OCI-LY7 (cell line): ENCODE results near the gene APEX1. TPM values are rescaled to one million over a fixed set of nuclear protein-coding genes. Genes with fewer than 3 reads are reported as not detected.

Source experiments
- BruUV-seq: library from RNA; stranded (reverse); fragments of 400-500 nt; replicated peaks from 2 replicates; lab custom pipeline; 2021; lab: Mats Ljungman, UMichigan
- CTCF ChIA-PET: fragments of 300-600 bp; sonication (Branson Sonifier 250); formaldehyde crosslinking; loops from one replicate; lab custom pipeline; 2022; ENCODE audit warnings: antibody characterized with exemption; ENCODE audit not compliant: unreplicated experiment; lab: Charles Lee
- POLR2A ChIA-PET: fragments of 300-600 bp; sonication (Branson Sonifier 250); formaldehyde crosslinking; loops from one replicate; lab custom pipeline; 2022; ENCODE audit warnings: antibody characterized with exemption; lab: Charles Lee
- DNase-seq: peaks from one replicate; pipeline ENCODE4 v3.0.0-alpha.2; 2015; ENCODE audit warnings: low spot score
- H2AFZ ChIP-seq: fragments of 200-600 bp; sonication (generic), shearing (Covaris generic); 2 replicates; pipeline ENCODE4 v1.6.1; 2014; ENCODE audit warnings: mild to moderate bottlenecking, antibody characterized with exemption, low read length, moderate library complexity
- H3K27ac ChIP-seq: fragments of 200-600 bp; sonication (generic); 2 replicates; pipeline ENCODE4 v1.5.1; 2014; ENCODE audit warnings: mixed run types, low read depth, mild to moderate bottlenecking, moderate library complexity, low read length, inconsistent platforms; ENCODE audit not compliant: poor library complexity, severe bottlenecking
- H3K36me3 ChIP-seq: fragments of 200-600 bp; sonication (generic); 2 replicates; pipeline ENCODE4 v1.6.1; 2014; ENCODE audit warnings: mild to moderate bottlenecking, antibody characterized with exemption, low read length, moderate library complexity, mixed read lengths; ENCODE audit not compliant: insufficient read depth
- H3K4me1 ChIP-seq: fragments of 200-600 bp; sonication (generic); 2 replicates; pipeline ENCODE4 v1.5.1; 2014; ENCODE audit warnings: mild to moderate bottlenecking, low read length; ENCODE audit not compliant: insufficient read depth, poor library complexity, severe bottlenecking
- H3K4me2 ChIP-seq: fragments of 200-600 bp; sonication (generic); 2 replicates; pipeline ENCODE4 v1.6.1; 2014; ENCODE audit warnings: mild to moderate bottlenecking, low read length
- H3K4me3 ChIP-seq: fragments of 200-600 bp; sonication (generic); 2 replicates; pipeline ENCODE4 v1.5.1; 2014; ENCODE audit warnings: mild to moderate bottlenecking, low read depth, low read length; ENCODE audit not compliant: poor library complexity, severe bottlenecking
- H3K79me2 ChIP-seq: fragments of 200-600 bp; sonication (generic); 2 replicates; pipeline ENCODE4 v1.6.1; 2016; ENCODE audit warnings: low read depth, mild to moderate bottlenecking, low read length, moderate library complexity, mixed read lengths; ENCODE audit not compliant: insufficient read depth
- H3K9me2 ChIP-seq: fragments of 200-600 bp; sonication (generic); 2 replicates; pipeline ENCODE4 v1.6.1; 2016; ENCODE audit warnings: mild to moderate bottlenecking, low read length, mixed read lengths; ENCODE audit not compliant: insufficient read depth
- H3K9me3 ChIP-seq: fragments of 200-600 bp; sonication (generic); 2 replicates; pipeline ENCODE4 v1.6.1; 2014; ENCODE audit warnings: mild to moderate bottlenecking, mixed run types, low read length, mixed read lengths
- H4K20me1 ChIP-seq: fragments of 200-600 bp; sonication (generic); 2 replicates; pipeline ENCODE4 v1.6.1; 2014; ENCODE audit warnings: mild to moderate bottlenecking, antibody characterized with exemption, low read length, moderate library complexity, mixed read lengths; ENCODE audit not compliant: insufficient read depth
- CTCF ChIP-seq: fragments of 200-600 bp; sonication (generic); conservative IDR thresholded peaks from 2 replicates; pipeline ENCODE4 v1.5.1; 2014; ENCODE audit warnings: mild to moderate bottlenecking, antibody characterized with exemption, low read length, moderate library complexity, mixed read lengths
- EZH2phosphoT487 ChIP-seq: fragments of 200-600 bp; sonication (generic); IDR thresholded peaks from 2 replicates; pipeline ENCODE4 v1.6.1; 2018; ENCODE audit warnings: low read depth, borderline replicate concordance, mild to moderate bottlenecking, mixed run types, antibody characterized with exemption, low read length, moderate library complexity, mixed read lengths
- intact Hi-C: fragments of 100-400 bp; cut with micrococcal nuclease; formaldehyde crosslinking; loops from one replicate; pipeline ENCODE4 v1.10.0; 2022; ENCODE audit not compliant: unreplicated experiment
- total RNA-seq, 2 experiments: library from RNA; depleted of rRNA in 1 of 2; stranded (reverse); fragments of >200 nt in 1 of 2; shearing (Covaris generic) in 1 of 2; gene quantifications; 2 replicates each; pipeline ENCODE4 v1.2.3, GENCODE V29; 2014 to 2022

APEX1 gene
- total RNA-seq, 2 experiments from 2014 or later = 117 to 203 TPM

- H2AFZ ChIP-seq = no peak overlapping the region
- ChIA-PET POLR2A (interaction anchor here (0.8 to 1.3 kb wide), 4 partner anchors 9 to 145 kb away, joined by 3 to 5 read pairs (median 4); partner anchors contain the start of gene PIP4P1), CTCF (no interaction called here)
- H3K27ac ChIP-seq = no peak overlapping the region
- intact Hi-C loops = loop anchor here (5.0 kb wide), 1 partner anchor 140 kb away; no protein-coding TSS in a partner anchor
- H4K20me1 ChIP-seq = peaks cover 27% of the 10 kb centered on the region
- peak overlapping the region; percentile 89; the same call in 1 of the 2 replicates for H3K4me2 ChIP-seq
- TF ChIP-seq EZH2phosphoT487 (no peak), CTCF (no peak)
- peaks cover 43% of the 10 kb centered on the region for H3K79me2 ChIP-seq
- no peaks in the 10 kb centered on the region for H3K9me3 ChIP-seq
- H3K36me3 ChIP-seq = peaks cover 69% of the 10 kb centered on the region
- no TSS peak for BruUV-seq
- no peaks in the 10 kb centered on the region for H3K9me2 ChIP-seq
- H3K4me1 ChIP-seq = peaks cover 38% of the 10 kb centered on the region
- DNase-seq = no peak
- no peak overlapping the region for H3K4me3 ChIP-seq
Observed at GRCh38 chr14:20472536-20473169, 17.6 kb downstream of the APEX1 start.

- Histone ChIP-seq H3K9me2 (no peaks in the 10 kb centered on the region), H4K20me1 (peaks cover 22% of the 10 kb centered on the region), H3K27ac (peak overlapping the region; percentile 73), H2AFZ (no peak overlapping the region), H3K4me3 (peak overlapping the region; percentile 11), H3K9me3 (no peaks in the 10 kb centered on the region), H3K36me3 (peaks cover 87% of the 10 kb centered on the region), H3K4me1 (peaks cover 25% of the 10 kb centered on the region), H3K4me2 (peak overlapping the region; percentile 54), H3K79me2 (peaks cover 17% of the 10 kb centered on the region)
- ChIA-PET CTCF (no interaction called here), POLR2A (interaction anchor here (0.7 kb wide), 1 partner anchor 61 kb away, joined by 3 read pairs; no protein-coding TSS in a partner anchor)
- TF ChIP-seq EZH2phosphoT487 (no peak), CTCF (no peak)
- no peak for DNase-seq
- BruUV-seq = no TSS peak
- intact Hi-C loops = no loop called here
Observed at GRCh38 chr14:20476776-20477175, 21.8 kb downstream of the APEX1 start.
